IMR-90 (cell line): Measurements from ENCODE around the gene VWA8. TPM values are rescaled to one million over a fixed set of nuclear protein-coding genes. Genes with fewer than 3 reads are reported as not detected.

Experiments used
- ATAC-seq: fragments of 200-7000 bp; cut with Tn5 transposase; 2 replicates; pipeline ENCODE4 v1.9.1; 2020; ENCODE audit warnings: low read depth, mild to moderate bottlenecking, moderate library complexity
- BruUV-seq: library from RNA; stranded (reverse); fragments of 400-500 nt; replicated peaks from 2 replicates; lab custom pipeline; 2021; lab: Mats Ljungman, UMichigan
- CTCF ChIA-PET: fragments of 300-600 bp; formaldehyde crosslinking; extraction: SDS; loops from one replicate; lab custom pipeline; 2021; ENCODE audit warnings: antibody characterized with exemption; lab: Yijun Ruan, JAX
- POLR2A ChIA-PET: fragments of 300-600 bp; sonication (Branson Sonifier 250); formaldehyde crosslinking; loops from one replicate; lab custom pipeline; 2022; ENCODE audit warnings: antibody characterized with exemption; ENCODE audit not compliant: unreplicated experiment; lab: Charles Lee
- DNase-seq: peaks from one replicate; pipeline ENCODE4 v3.0.0; 2013
- H2AFZ ChIP-seq: replicated peaks from 2 replicates; pipeline ENCODE3; 2013; ENCODE audit warnings: low read length, mild to moderate bottlenecking; ENCODE audit not compliant: poor library complexity
- H2AK5ac ChIP-seq: 2 replicates; pipeline ENCODE4 v1.6.1; 2013; ENCODE audit warnings: low read depth, low read length, inconsistent platforms
- H2AK9ac ChIP-seq: replicated peaks from 2 replicates; pipeline ENCODE3; 2013; ENCODE audit warnings: mild to moderate bottlenecking, low read depth, low read length, moderate library complexity; ENCODE audit not compliant: poor library complexity
- H2BK120ac ChIP-seq: 2 replicates; pipeline ENCODE4 v1.6.1; 2013; ENCODE audit warnings: low read depth, low read length, inconsistent platforms
- H2BK15ac ChIP-seq: 3 replicates; pipeline ENCODE4 v1.6.1; 2013; ENCODE audit warnings: low read depth, low read length, inconsistent platforms
- H2BK20ac ChIP-seq: 2 replicates; pipeline ENCODE4 v1.6.1; 2013; ENCODE audit warnings: low read depth, mild to moderate bottlenecking, inconsistent platforms, low read length, moderate library complexity
- H2BK5ac ChIP-seq: 2 replicates; pipeline ENCODE4 v1.6.1; 2013; ENCODE audit warnings: mild to moderate bottlenecking, low read depth, low read length, inconsistent platforms; ENCODE audit not compliant: poor library complexity, severe bottlenecking
- H3K14ac ChIP-seq: replicated peaks from 2 replicates; pipeline ENCODE4 v1.6.1; 2013; ENCODE audit warnings: low read depth, low read length, inconsistent platforms
- H3K18ac ChIP-seq: 2 replicates; pipeline ENCODE4 v1.6.1; 2013; ENCODE audit warnings: low read depth, low read length, control low read depth
- H3K23ac ChIP-seq: 2 replicates; pipeline ENCODE4 v1.6.1; 2013; ENCODE audit warnings: low read depth, low read length, inconsistent platforms
- H3K27ac ChIP-seq: 2 replicates; pipeline ENCODE4 v1.5.1; 2013; ENCODE audit warnings: mild to moderate bottlenecking, control low read depth, low read length; ENCODE audit not compliant: insufficient read depth
- H3K27me3 ChIP-seq: 2 replicates; pipeline ENCODE4 v1.6.1; 2013; ENCODE audit warnings: low read length; ENCODE audit not compliant: control insufficient read depth, insufficient read depth
- H3K36me3 ChIP-seq: 2 replicates; pipeline ENCODE4 v1.6.1; 2013; ENCODE audit warnings: low read length, mixed read lengths; ENCODE audit not compliant: control insufficient read depth, insufficient read depth
- H3K4ac ChIP-seq: 2 replicates; pipeline ENCODE4 v1.6.1; 2013; ENCODE audit warnings: low read depth, low read length, inconsistent platforms
- H3K4me1 ChIP-seq: 2 replicates; pipeline ENCODE4 v1.6.1; 2013; ENCODE audit warnings: low read length, mixed read lengths; ENCODE audit not compliant: control insufficient read depth, insufficient read depth
- H3K4me2 ChIP-seq: 2 replicates; pipeline ENCODE4 v1.6.1; 2013; ENCODE audit warnings: low read depth, mild to moderate bottlenecking, control low read depth, low read length, moderate library complexity
- H3K4me3 ChIP-seq: 2 replicates; pipeline ENCODE4 v1.5.1; 2013; ENCODE audit warnings: low read depth, mild to moderate bottlenecking, control low read depth, low read length, moderate library complexity; ENCODE audit not compliant: insufficient read depth
- H3K56ac ChIP-seq: 2 replicates; pipeline ENCODE4 v1.6.1; 2013; ENCODE audit warnings: low read length, inconsistent platforms; ENCODE audit not compliant: insufficient read depth; ENCODE audit errors: extremely low read depth
- H3K79me1 ChIP-seq, 2 experiments: 2 replicates each; pipeline ENCODE4 v1.6.1; 2013; ENCODE audit warnings: low read length in 2 of 2, inconsistent platforms in 1 of 2, low read depth in 1 of 2
- H3K9ac ChIP-seq: 2 replicates; pipeline ENCODE4 v1.6.1; 2013; ENCODE audit warnings: low read depth, low read length, control low read depth
- H3K9me1 ChIP-seq: 2 replicates; pipeline ENCODE4 v1.6.1; 2013; ENCODE audit warnings: low read length, inconsistent platforms; ENCODE audit not compliant: insufficient read depth
- H3K9me3 ChIP-seq: 2 replicates; pipeline ENCODE4 v1.6.1; 2013; ENCODE audit warnings: low read length; ENCODE audit not compliant: control insufficient read depth, insufficient read depth
- H4K20me1 ChIP-seq: 2 replicates; pipeline ENCODE4 v1.6.1; 2013; ENCODE audit warnings: low read length, inconsistent platforms; ENCODE audit not compliant: insufficient read depth
- H4K5ac ChIP-seq: 2 replicates; pipeline ENCODE4 v1.6.1; 2013; ENCODE audit warnings: mild to moderate bottlenecking, low read depth, low read length, control low read depth
- H4K8ac ChIP-seq, 2 experiments: 2 replicates each; pipeline ENCODE4 v1.6.1; 2013; ENCODE audit warnings: low read depth in 2 of 2, low read length in 2 of 2, control low read depth in 1 of 2, inconsistent platforms in 1 of 2
- H4K91ac ChIP-seq: 2 replicates; pipeline ENCODE4 v1.6.1; 2013; ENCODE audit warnings: low read depth, low read length, inconsistent platforms; ENCODE audit not compliant: insufficient read depth
- CEBPB ChIP-seq: IDR thresholded peaks from 2 replicates; pipeline ENCODE4 v1.6.1; 2012; ENCODE audit warnings: low read depth, low read length, improper control_type of control experiment
- NFE2L2 ChIP-seq: fragments of 150-350 bp; IDR thresholded peaks from 2 replicates; pipeline ENCODE4 v1.6.1; 2016; ENCODE audit warnings: low read depth, mild to moderate bottlenecking, low read length
- WGBS, 2 experiments: methylation state at CpG; one replicate each; pipeline versions ENCODE4 v1.1.5 to v1.1.7; 2013; ENCODE audit warnings: missing lambda C conversion rate in 2 of 2; ENCODE audit not compliant: insufficient read length in 1 of 2; ENCODE audit errors: extremely low coverage in 2 of 2; 5-methylcytosine and 5-hydroxymethylcytosine counted together
- dilution Hi-C: fragments of 300-500 bp; cut with HindIII; formaldehyde crosslinking; loops from one replicate; pipeline ENCODE4 v1.14.3; 2018; ENCODE audit warnings: low sequenced_read_pairs; ENCODE audit not compliant: unreplicated experiment
- in situ Hi-C: fragments of 300-500 bp; cut with MboI; formaldehyde crosslinking; loops from 3 replicates; pipeline ENCODE4 v1.14.3; 2019; ENCODE audit warnings: low sequenced_read_pairs, inconsistent platforms, mixed read lengths
- intact Hi-C: fragments of 100-400 bp; cut with micrococcal nuclease; formaldehyde crosslinking; loops from 2 replicates; pipeline ENCODE4 v1.10.0; 2022
- polyA plus RNA-seq, 3 experiments: library from polyadenylated mRNA; depleted of rRNA; stranded (reverse); fragments of >200 nt; gene quantifications; 2 replicates each; pipeline ENCODE4 v1.2.3, GENCODE V29; 2012; ENCODE audit warnings: low replicate concordance in 1 of 3
- total RNA-seq: library from RNA; depleted of rRNA; stranded (reverse); fragments of >200 nt; gene quantifications from 2 replicates; pipeline ENCODE4 v1.2.3, GENCODE V29; 2012
- TF ChIP-seq, protein P1 (sequence below): fragments of 150-350 bp; IDR thresholded peaks from 2 replicates; pipeline ENCODE4 v1.6.1; 2017; ENCODE audit warnings: mild to moderate bottlenecking, antibody characterized with exemption, low read length, low read depth
- TF ChIP-seq, protein P2 (sequence below): conservative IDR thresholded peaks from 2 replicates; pipeline ENCODE4 v1.5.1; 2012; ENCODE audit warnings: mild to moderate bottlenecking, low read depth, low read length, improper control_type of control experiment

The VWA8 gene
- total and polyA plus RNA-seq, 2 of the 4 experiments (the other 2 are of a cell fraction): 5.9 to 18.3 TPM

DNA sequence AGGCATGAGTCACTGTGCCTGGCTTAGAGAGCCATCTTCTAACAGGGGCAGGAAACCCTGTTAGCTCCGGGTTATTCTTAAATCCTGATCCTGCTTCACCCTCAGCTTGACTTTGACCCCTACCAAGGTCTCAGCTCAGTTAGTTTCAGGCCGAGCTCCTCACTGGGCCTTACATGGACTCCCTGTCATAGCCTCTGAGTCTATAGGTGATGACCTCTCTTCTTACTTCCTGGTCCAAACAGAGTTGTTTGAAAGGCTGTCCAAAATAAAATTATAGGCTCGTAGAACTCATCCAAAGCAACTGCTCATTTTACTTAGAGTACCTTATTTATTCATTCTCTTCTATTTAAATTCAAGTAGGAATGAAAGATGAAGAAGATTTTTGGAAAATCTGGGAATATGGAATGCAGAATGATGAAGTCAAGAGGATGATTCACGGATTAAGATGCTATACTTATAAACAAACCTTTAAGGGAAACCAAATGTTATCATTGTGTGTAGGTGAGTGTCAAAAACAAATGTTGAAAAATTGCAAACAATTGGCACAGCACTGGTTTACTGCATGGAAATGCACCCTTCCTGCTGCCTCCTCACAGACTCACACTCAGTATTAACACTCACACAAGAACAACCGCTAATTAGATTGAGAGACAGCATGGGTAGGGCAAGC is 329.5 kb downstream of the VWA8 start:
- Histone ChIP-seq H4K5ac (peak overlapping the region; percentile 82), H2BK120ac (peak overlapping the region; percentile 95), H2BK5ac (peak overlapping the region; percentile 86), H3K18ac (peak overlapping the region; percentile 95), H2AK9ac (no peak overlapping the region), H2AFZ (peak overlapping the region; percentile 58), H3K23ac (peak overlapping the region; percentile 84), H2BK20ac (peak overlapping the region; percentile 97), H3K4me3 (no peak overlapping the region), H3K14ac (peak overlapping the region; percentile 81), H3K27ac (peak overlapping the region; percentile 88), H2AK5ac (peak overlapping the region; percentile 87), H3K36me3 (no peaks in the 10 kb centered on the region), H3K9me1 (peaks cover 17% of the 10 kb centered on the region), H3K27me3 (no peaks in the 10 kb centered on the region), H3K4me2 (peak overlapping the region; percentile 44; the same call in 1 of the 2 replicates), H4K91ac (peak overlapping the region; percentile 98), H3K4ac (peak overlapping the region; percentile 95), H3K9ac (peak overlapping the region; percentile 13), H4K20me1 (peaks cover 3% of the 10 kb centered on the region; the same call in 1 of the 2 replicates), H3K56ac (peak overlapping the region; percentile 94), H3K79me1 (peaks cover 3 to 4% of the 10 kb centered on the region in 2 experiments; a peak in 2 of 4 replicates), H4K8ac (peak overlapping the region; percentile 92), H3K4me1 (peaks cover 29% of the 10 kb centered on the region), H2BK15ac (peak overlapping the region; percentile 98), H3K9me3 (no peaks in the 10 kb centered on the region)
- in situ Hi-C loops: loop anchor here (25.0 kb wide), 1 partner anchor 169 kb away; the partner anchor contains the start of gene RGCC
- TF ChIP-seq CEBPB: 0 out of 2 replicates have a peak, but pooled peaks have one; percentile 18
- TF ChIP-seq, protein P1, sequence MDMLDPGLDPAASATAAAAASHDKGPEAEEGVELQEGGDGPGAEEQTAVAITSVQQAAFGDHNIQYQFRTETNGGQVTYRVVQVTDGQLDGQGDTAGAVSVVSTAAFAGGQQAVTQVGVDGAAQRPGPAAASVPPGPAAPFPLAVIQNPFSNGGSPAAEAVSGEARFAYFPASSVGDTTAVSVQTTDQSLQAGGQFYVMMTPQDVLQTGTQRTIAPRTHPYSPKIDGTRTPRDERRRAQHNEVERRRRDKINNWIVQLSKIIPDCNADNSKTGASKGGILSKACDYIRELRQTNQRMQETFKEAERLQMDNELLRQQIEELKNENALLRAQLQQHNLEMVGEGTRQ: no peak
- TF ChIP-seq, protein P2, sequence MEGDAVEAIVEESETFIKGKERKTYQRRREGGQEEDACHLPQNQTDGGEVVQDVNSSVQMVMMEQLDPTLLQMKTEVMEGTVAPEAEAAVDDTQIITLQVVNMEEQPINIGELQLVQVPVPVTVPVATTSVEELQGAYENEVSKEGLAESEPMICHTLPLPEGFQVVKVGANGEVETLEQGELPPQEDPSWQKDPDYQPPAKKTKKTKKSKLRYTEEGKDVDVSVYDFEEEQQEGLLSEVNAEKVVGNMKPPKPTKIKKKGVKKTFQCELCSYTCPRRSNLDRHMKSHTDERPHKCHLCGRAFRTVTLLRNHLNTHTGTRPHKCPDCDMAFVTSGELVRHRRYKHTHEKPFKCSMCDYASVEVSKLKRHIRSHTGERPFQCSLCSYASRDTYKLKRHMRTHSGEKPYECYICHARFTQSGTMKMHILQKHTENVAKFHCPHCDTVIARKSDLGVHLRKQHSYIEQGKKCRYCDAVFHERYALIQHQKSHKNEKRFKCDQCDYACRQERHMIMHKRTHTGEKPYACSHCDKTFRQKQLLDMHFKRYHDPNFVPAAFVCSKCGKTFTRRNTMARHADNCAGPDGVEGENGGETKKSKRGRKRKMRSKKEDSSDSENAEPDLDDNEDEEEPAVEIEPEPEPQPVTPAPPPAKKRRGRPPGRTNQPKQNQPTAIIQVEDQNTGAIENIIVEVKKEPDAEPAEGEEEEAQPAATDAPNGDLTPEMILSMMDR: no peak
- TF ChIP-seq NFE2L2: no peak
- intact Hi-C loops: loop anchor here (2.0 kb wide), 1 partner anchor 13 kb away; no protein-coding TSS in a partner anchor
- ChIA-PET POLR2A (no interaction called here), CTCF (interaction anchor here (1.1 kb wide), 1 partner anchor 9 kb away, joined by 3 read pairs; no protein-coding TSS in a partner anchor)
- DNase-seq (peak; percentile 88), ATAC-seq (peak; percentile 80)
- dilution Hi-C loops: no loop called here
- no CpG with 5 or more reads among the region's 5 CpGs for WGBS, 2 experiments
- BruUV-seq: no TSS peak
